Fibroblast of the aortic adventitia (primary cell): Measurements from ENCODE around the gene RGP1. TPM values are rescaled to one million over a fixed set of nuclear protein-coding genes. Genes with fewer than 3 reads are reported as not detected.

Experiments used
- DNase-seq: peaks from one replicate; pipeline ENCODE4 v3.0.0-alpha.2; 2010; ENCODE audit warnings: low read depth
- H3K4me3 ChIP-seq: 2 replicates; pipeline ENCODE4 v1.5.1; 2011; ENCODE audit warnings: low read depth, mild to moderate bottlenecking, control low read depth, low read length, moderate library complexity
- total RNA-seq: library from RNA; depleted of rRNA; stranded (reverse); fragments of >200 nt; gene quantifications from 2 replicates; pipeline ENCODE4 v1.2.3, GENCODE V29; 2012; ENCODE audit warnings: low replicate concordance
- TF ChIP-seq, protein P1 (sequence below): IDR thresholded peaks from 2 replicates; pipeline ENCODE4 v1.5.1; 2011; ENCODE audit warnings: mild to moderate bottlenecking, low read length, control low read depth, inconsistent platforms; ENCODE audit not compliant: insufficient read depth

RGP1 gene
- total RNA-seq, 1 donor: 16.0 TPM

DNA sequence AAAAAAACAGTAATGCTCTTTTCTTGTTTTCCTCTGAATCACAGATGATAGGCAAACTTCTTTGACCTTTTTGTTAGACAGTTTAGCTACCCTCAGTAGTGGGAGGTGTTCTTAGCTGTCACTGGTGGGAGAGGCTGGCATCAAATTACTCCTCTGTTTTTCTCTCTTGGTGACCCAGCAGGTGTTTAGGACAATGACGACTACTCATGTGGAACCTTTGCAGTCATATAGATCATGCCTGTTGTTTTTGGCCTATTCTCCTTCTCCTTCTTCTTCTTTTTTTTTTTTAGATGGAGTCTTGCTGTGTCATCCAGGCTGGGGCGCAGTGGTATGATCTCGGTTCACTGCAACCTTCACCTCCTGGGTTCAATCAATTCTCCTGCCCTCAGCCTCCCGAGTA is 26.9 kb downstream of the RGP1 start:
- TF ChIP-seq, protein P1, sequence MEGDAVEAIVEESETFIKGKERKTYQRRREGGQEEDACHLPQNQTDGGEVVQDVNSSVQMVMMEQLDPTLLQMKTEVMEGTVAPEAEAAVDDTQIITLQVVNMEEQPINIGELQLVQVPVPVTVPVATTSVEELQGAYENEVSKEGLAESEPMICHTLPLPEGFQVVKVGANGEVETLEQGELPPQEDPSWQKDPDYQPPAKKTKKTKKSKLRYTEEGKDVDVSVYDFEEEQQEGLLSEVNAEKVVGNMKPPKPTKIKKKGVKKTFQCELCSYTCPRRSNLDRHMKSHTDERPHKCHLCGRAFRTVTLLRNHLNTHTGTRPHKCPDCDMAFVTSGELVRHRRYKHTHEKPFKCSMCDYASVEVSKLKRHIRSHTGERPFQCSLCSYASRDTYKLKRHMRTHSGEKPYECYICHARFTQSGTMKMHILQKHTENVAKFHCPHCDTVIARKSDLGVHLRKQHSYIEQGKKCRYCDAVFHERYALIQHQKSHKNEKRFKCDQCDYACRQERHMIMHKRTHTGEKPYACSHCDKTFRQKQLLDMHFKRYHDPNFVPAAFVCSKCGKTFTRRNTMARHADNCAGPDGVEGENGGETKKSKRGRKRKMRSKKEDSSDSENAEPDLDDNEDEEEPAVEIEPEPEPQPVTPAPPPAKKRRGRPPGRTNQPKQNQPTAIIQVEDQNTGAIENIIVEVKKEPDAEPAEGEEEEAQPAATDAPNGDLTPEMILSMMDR: no peak
- H3K4me3 ChIP-seq: no peak overlapping the region
- DNase-seq: no peak

DNA sequence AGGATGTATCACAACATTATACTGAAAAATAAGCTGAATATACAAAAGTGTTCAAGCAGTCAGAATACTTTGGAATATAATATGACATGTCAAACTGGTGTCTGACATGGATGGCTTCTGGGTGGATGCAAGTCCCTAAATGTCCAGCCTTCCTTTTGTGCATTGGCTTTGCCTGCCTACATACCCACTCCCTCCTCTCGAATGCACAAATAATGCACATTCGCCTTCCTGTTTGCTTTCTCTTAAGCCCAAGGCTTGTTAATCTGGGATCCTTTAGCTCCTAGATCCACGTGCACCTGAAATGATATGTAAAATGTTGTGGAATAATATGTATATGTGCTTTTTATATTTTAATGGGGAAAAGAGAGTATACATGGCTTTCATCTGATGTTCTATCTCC is 29.4 kb downstream of the RGP1 start:
- no peak for DNase-seq
- H3K4me3 ChIP-seq: no peak overlapping the region
- TF ChIP-seq, protein P1: no peak

DNA sequence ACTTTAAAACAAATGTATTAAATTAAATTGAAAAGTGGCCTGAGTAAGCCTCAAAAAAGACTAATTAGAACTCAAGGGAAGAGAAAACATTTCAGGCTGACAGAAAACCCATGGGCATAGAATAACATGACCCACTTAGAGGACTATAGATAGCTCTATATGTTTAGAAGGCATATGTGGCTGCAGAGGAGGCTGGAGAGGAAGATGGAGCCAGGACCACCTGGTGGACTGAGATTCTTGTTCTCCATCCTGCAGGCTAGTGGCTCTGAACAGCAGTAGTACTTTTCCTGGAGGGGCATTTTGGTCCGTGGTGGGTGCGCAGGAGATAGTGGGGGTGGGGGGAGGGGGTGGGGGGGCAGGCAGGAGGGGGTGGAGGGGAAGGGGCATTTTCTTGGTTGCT is 32.0 kb downstream of the RGP1 start:
- DNase-seq: no peak
- TF ChIP-seq, protein P1: no peak
- no peak overlapping the region for H3K4me3 ChIP-seq

DNA sequence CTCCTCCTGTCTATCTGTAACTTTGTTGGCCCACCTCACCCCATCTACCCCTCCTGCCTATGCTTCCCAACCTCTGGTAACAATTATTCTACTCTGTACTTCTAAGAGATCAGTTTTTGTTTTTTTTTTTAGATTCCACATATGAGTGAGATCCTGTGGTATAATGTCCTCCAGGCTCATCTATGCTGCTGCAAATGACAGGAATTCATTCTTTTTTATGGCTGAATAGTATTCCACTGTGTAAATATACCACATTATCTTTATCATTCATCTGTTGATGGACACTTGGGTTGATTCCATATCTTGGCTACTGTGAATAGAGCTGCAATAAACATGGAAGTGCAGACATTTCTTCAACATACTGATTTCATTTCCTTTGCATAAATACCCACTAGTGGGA is 34.3 kb downstream of the RGP1 start:
- no peak overlapping the region for H3K4me3 ChIP-seq
- DNase-seq: no peak
- TF ChIP-seq, protein P1: no peak

DNA sequence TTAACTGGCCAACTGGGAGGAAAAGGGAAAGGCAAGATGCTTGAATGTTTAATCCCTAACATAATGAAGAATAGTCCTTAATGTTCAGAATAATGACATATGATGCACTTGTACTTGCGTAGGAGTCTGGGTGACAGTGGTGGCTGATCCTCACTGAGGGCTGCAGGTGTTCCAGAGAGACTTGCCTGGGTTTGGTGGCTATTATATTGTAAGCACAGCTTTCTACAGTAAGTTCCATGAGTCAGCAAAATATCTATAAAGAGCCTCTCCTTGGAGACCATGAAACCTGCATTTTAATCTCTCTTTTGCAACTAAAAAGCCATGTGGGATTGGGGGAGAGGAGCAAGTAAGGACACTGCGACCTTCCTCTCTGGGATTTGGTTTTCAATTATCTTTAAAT is 40.5 kb downstream of the RGP1 start:
- no peak overlapping the region for H3K4me3 ChIP-seq
- no peak for DNase-seq
- TF ChIP-seq, protein P1: no peak

DNA sequence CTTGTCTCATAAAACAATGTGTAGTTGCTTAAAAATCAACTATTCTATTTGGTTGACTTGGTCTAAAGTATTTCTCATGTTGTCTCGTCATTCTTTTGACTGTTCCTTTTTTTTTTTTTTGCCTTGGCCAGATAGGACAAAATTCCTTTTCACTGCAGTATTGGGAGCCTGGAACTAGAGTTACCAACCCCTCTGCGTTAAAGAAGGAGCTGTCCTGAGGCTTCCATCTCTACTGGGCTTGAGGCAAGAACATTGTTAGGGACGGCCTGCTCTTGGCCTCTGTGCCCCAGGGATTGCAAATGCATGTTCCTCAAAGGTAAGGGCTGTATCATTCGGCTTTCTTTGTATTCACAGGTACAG is 40.9 kb downstream of the RGP1 start:
- no peak for DNase-seq
- no peak overlapping the region for H3K4me3 ChIP-seq
- TF ChIP-seq, protein P1: no peak
